ENCODE measurements around the gene BLTP2. TPM values are rescaled to one million over a fixed set of nuclear protein-coding genes. Genes with fewer than 3 reads are reported as not detected.
A peak's percentile ranks its signal among the peaks of the same experiment; 100 is the strongest.

BLTP2 gene
- total and polyA plus RNA-seq, 2 of the 13 experiments (the other 11 are each of a cell fraction or from before 2014, with no cell fraction given) = 66.7 to 80.9 TPM

- peak; percentile 75 for TF ChIP-seq TAF1 (CRISPR knock-in tag; IDR thresholded peaks at IDR 0.05)
- TF ChIP-seq ZIK1 (CRISPR knock-in tag; IDR thresholded peaks at IDR 0.05; ENCODE audit: borderline replicate concordance, low read depth) = peak; percentile 75; the same call in 1 of the 2 replicates
- TF ChIP-seq, protein P1, sequence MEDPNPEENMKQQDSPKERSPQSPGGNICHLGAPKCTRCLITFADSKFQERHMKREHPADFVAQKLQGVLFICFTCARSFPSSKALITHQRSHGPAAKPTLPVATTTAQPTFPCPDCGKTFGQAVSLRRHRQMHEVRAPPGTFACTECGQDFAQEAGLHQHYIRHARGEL (CRISPR knock-in tag; IDR thresholded peaks at IDR 0.05) = no peak
- TF ChIP-seq, protein P2, sequence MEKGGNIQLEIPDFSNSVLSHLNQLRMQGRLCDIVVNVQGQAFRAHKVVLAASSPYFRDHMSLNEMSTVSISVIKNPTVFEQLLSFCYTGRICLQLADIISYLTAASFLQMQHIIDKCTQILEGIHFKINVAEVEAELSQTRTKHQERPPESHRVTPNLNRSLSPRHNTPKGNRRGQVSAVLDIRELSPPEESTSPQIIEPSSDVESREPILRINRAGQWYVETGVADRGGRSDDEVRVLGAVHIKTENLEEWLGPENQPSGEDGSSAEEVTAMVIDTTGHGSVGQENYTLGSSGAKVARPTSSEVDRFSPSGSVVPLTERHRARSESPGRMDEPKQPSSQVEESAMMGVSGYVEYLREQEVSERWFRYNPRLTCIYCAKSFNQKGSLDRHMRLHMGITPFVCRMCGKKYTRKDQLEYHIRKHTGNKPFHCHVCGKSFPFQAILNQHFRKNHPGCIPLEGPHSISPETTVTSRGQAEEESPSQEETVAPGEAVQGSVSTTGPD (CRISPR knock-in tag; IDR thresholded peaks at IDR 0.05) = no peak
- TF ChIP-seq ARID5B (CRISPR knock-in tag; IDR thresholded peaks at IDR 0.05) = peak; percentile 44
- peak; percentile 65 for TF ChIP-seq ZNF547 (CRISPR knock-in tag; IDR thresholded peaks at IDR 0.05)
- peak; percentile 91; the same call in 1 of the 2 replicates for TF ChIP-seq TOPORS (CRISPR knock-in tag; IDR thresholded peaks at IDR 0.05)
- TF ChIP-seq ZNF788 (CRISPR knock-in tag; IDR thresholded peaks at IDR 0.05; ENCODE audit: borderline replicate concordance) = peak; percentile 90; the same call in 1 of the 2 replicates
- 0 out of 2 replicates have a peak, but pooled peaks have one; percentile 64 for TF ChIP-seq SNAPC2 (CRISPR knock-in tag; IDR thresholded peaks at IDR 0.05)
- no peak; the same call in 1 of the 2 replicates for TF ChIP-seq ZBTB44 (CRISPR knock-in tag; IDR thresholded peaks at IDR 0.05)
- peak; percentile 63; the same call in 1 of the 2 replicates for TF ChIP-seq NRL (CRISPR knock-in tag; IDR thresholded peaks at IDR 0.05; ENCODE audit: borderline replicate concordance)
- peak; percentile 52; the same call in 1 of the 2 replicates for TF ChIP-seq NR0B2 (CRISPR knock-in tag; IDR thresholded peaks at IDR 0.05)
- peak; percentile 85 for TF ChIP-seq ZC3H13 (CRISPR knock-in tag; IDR thresholded peaks at IDR 0.05)
- no peak for TF ChIP-seq RBM22 (optimal IDR thresholded peaks at IDR 0.05; ENCODE audit: low read length)
- no peak for TF ChIP-seq ZFP36 (IDR thresholded peaks at IDR 0.05; ENCODE audit: borderline replicate concordance, low read depth, low read length, partially characterized antibody)
- no peak for TF ChIP-seq ZNF737 (CRISPR knock-in tag; IDR thresholded peaks at IDR 0.05; ENCODE audit: borderline replicate concordance)
- no peak for TF ChIP-seq ZNF7 (CRISPR knock-in tag; IDR thresholded peaks at IDR 0.05)
- peak; percentile 68; the same call in 1 of the 2 replicates for TF ChIP-seq ZNF510 (CRISPR knock-in tag; IDR thresholded peaks at IDR 0.05; ENCODE audit: low read depth)
- no peak for TF ChIP-seq ZNF3 (CRISPR knock-in tag; IDR thresholded peaks at IDR 0.05)
- TF ChIP-seq ZBTB7B (CRISPR knock-in tag; IDR thresholded peaks at IDR 0.05) = no peak
- TF ChIP-seq HCFC1 (IDR thresholded peaks at IDR 0.05; ENCODE audit: low read depth, low read length) = peak; percentile 23; the same call in 1 of the 2 replicates
- TF ChIP-seq IRF2 (CRISPR knock-in tag; IDR thresholded peaks at IDR 0.05) = peak; percentile 36; the same call in 1 of the 2 replicates
Observed at GRCh38 chr17:28644787-28645575, at the start of gene BLTP2 (continued).
